Trophoblast cell (in vitro differentiated cells and primary cell): ENCODE data around the gene FBN3.

Source experiments
- DNase-seq, 2 donors: peaks; one replicate each; pipeline ENCODE4 v3.0.0-alpha.2; 2016
- H2AFZ ChIP-seq: 2 replicates; pipeline ENCODE4 v1.6.1; 2013; ENCODE audit warnings: low read length, moderate library complexity, mild to moderate bottlenecking; ENCODE audit not compliant: insufficient read depth, poor library complexity
- H2AK5ac ChIP-seq: 2 replicates; pipeline ENCODE4 v1.6.1; 2013; ENCODE audit warnings: mild to moderate bottlenecking, low read length
- H2BK120ac ChIP-seq: 2 replicates; pipeline ENCODE4 v1.6.1; 2013; ENCODE audit warnings: low read length, mild to moderate bottlenecking, moderate library complexity; ENCODE audit not compliant: insufficient read depth, poor library complexity
- H2BK12ac ChIP-seq: 2 replicates; pipeline ENCODE4 v1.6.1; 2013; ENCODE audit warnings: mild to moderate bottlenecking, low read length, moderate library complexity
- H2BK5ac ChIP-seq: 2 replicates; pipeline ENCODE4 v1.6.1; 2013; ENCODE audit warnings: low read length, low read depth, moderate library complexity, mild to moderate bottlenecking; ENCODE audit not compliant: poor library complexity
- H3K14ac ChIP-seq: 2 replicates; pipeline ENCODE4 v1.6.1; 2013; ENCODE audit warnings: mild to moderate bottlenecking, low read length
- H3K18ac ChIP-seq: 2 replicates; pipeline ENCODE4 v1.6.1; 2013; ENCODE audit warnings: mild to moderate bottlenecking, low read length
- H3K23ac ChIP-seq: 2 replicates; pipeline ENCODE4 v1.6.1; 2013; ENCODE audit warnings: low read length
- H3K27ac ChIP-seq: 2 replicates; pipeline ENCODE4 v1.5.1; 2013; ENCODE audit warnings: low read depth, mild to moderate bottlenecking, inconsistent platforms, low read length, moderate library complexity
- H3K27me3 ChIP-seq: 2 replicates; pipeline ENCODE4 v1.6.1; 2013; ENCODE audit warnings: inconsistent platforms, mild to moderate bottlenecking, low read length, moderate library complexity; ENCODE audit not compliant: insufficient read depth
- H3K36me3 ChIP-seq, 2 experiments: 1 replicate in 1 of 2; 2 replicates in 1 of 2; pipeline ENCODE4 v1.6.1; 2013; ENCODE audit warnings: low read length in 2 of 2, mild to moderate bottlenecking in 2 of 2, moderate library complexity in 1 of 2; ENCODE audit not compliant: insufficient read depth in 2 of 2, control insufficient read depth in 1 of 2
- H3K4ac ChIP-seq: 2 replicates; pipeline ENCODE4 v1.6.1; 2013; ENCODE audit warnings: low read depth, mild to moderate bottlenecking, low read length, moderate library complexity
- H3K4me1 ChIP-seq, 2 experiments: 1 replicate in 1 of 2; 2 replicates in 1 of 2; pipeline ENCODE4 v1.6.1; 2013; ENCODE audit warnings: low read length in 2 of 2, mild to moderate bottlenecking in 2 of 2, moderate library complexity in 1 of 2; ENCODE audit not compliant: insufficient read depth in 2 of 2, control insufficient read depth in 1 of 2
- H3K4me2 ChIP-seq: 2 replicates; pipeline ENCODE4 v1.6.1; 2013; ENCODE audit warnings: inconsistent platforms, mild to moderate bottlenecking, low read length, moderate library complexity
- H3K4me3 ChIP-seq: 2 replicates; pipeline ENCODE4 v1.5.1; 2013; ENCODE audit warnings: mild to moderate bottlenecking, low read depth, low read length, inconsistent platforms
- H3K79me1 ChIP-seq: one replicate; pipeline ENCODE4 v1.6.1; 2013; ENCODE audit warnings: low read length
- H3K79me2 ChIP-seq: 2 replicates; pipeline ENCODE4 v1.6.1; 2013; ENCODE audit warnings: low read length, mild to moderate bottlenecking; ENCODE audit not compliant: control insufficient read depth, insufficient read depth, poor library complexity
- H3K9ac ChIP-seq: 2 replicates; pipeline ENCODE4 v1.6.1; 2013; ENCODE audit warnings: mild to moderate bottlenecking, low read length
- H3K9me3 ChIP-seq: 2 replicates; pipeline ENCODE4 v1.6.1; 2013; ENCODE audit warnings: low read depth, mild to moderate bottlenecking, control low read depth, inconsistent platforms, low read length; ENCODE audit not compliant: insufficient read depth
- H4K12ac ChIP-seq: 2 replicates; pipeline ENCODE4 v1.6.1; 2013; ENCODE audit warnings: low read depth, mild to moderate bottlenecking, low read length, moderate library complexity
- H4K8ac ChIP-seq: 2 replicates; pipeline ENCODE4 v1.6.1; 2013; ENCODE audit warnings: low read depth, mild to moderate bottlenecking, low read length, moderate library complexity
- H4K91ac ChIP-seq: one replicate; pipeline ENCODE4 v1.6.1; 2013; ENCODE audit warnings: low read depth, mild to moderate bottlenecking, low read length, moderate library complexity
- WGBS: extraction: QIAGEN DNeasy Blood & Tissue Kit; methylation state at CpG from one replicate; pipeline ENCODE4 v1.1.7; 2013; ENCODE audit warnings: missing lambda C conversion rate; ENCODE audit not compliant: insufficient read length, insufficient coverage; ENCODE audit errors: extremely low coverage; 5-methylcytosine and 5-hydroxymethylcytosine counted together

The FBN3 gene

DNA sequence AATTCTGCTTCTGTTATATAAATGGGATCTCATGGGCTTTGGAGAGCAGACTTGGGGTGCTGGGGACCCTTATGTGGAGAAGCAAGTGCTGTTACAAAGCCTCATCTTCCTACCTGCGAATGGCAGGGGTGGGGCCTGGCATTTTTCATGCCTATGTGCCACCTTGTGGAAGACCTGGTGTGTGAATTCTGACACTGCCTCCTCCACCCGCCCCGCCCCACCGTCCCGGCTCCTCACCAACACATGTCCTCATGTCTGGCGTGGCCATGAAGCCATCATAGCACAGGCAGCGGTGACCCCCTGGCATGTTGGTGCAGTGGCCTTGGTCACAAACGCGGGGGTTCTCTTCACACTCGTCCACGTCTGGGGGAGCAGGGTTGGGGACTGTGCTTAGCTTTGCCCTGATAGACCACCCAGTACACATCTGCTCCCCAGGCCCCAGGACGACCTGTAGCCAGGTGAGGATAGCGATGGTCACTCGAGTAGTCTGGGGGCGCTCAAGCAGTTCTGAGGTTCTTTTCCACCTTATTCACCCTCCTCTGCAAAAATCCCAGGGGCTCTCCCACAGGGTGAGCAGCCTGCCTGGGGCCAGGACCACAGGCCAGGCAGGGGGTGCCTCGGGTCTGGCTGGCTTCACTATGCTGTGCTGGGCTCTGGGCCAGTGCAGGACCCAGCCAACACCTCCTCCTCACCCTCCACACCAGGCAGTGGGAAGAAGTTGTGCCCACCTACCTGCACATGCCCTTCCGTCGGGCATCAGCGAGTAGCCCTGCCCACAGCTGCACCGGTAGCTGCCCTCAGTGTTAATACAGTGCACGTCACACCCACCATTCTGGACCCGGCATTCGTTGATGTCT lies 32.7 kb downstream of the FBN3 start:
- no peak overlapping the region for H2AK5ac ChIP-seq
- no peak overlapping the region for H4K8ac ChIP-seq
- no peak overlapping the region for H3K4ac ChIP-seq
- H3K27ac ChIP-seq: no peak overlapping the region
- H2BK120ac ChIP-seq: no peak overlapping the region
- DNase-seq: no peak
- no peaks in the 10 kb centered on the region for H3K79me2 ChIP-seq
- no peak overlapping the region for H2BK5ac ChIP-seq
- H3K18ac ChIP-seq: no peak overlapping the region
- WGBS: no CpG with 5 or more reads among the region's 23 CpGs
- H3K14ac ChIP-seq: no peak overlapping the region
- no peak overlapping the region for H4K12ac ChIP-seq
- H3K4me3 ChIP-seq: no peak overlapping the region
- peaks cover 3% of the 10 kb centered on the region for H3K9me3 ChIP-seq
- H3K4me2 ChIP-seq: no peak overlapping the region
- H3K27me3 ChIP-seq: no peaks in the 10 kb centered on the region
- no peak overlapping the region for H2AFZ ChIP-seq
- no peak overlapping the region for H3K9ac ChIP-seq
- no peaks in the 10 kb centered on the region for H3K79me1 ChIP-seq
- no peak overlapping the region for H4K91ac ChIP-seq
- H3K36me3 ChIP-seq: peaks cover 6 to 11% of the 10 kb centered on the region in 2 experiments
- H3K23ac ChIP-seq: no peak overlapping the region
- no peaks in the 10 kb centered on the region for H3K4me1 ChIP-seq
- H2BK12ac ChIP-seq: no peak overlapping the region

DNA sequence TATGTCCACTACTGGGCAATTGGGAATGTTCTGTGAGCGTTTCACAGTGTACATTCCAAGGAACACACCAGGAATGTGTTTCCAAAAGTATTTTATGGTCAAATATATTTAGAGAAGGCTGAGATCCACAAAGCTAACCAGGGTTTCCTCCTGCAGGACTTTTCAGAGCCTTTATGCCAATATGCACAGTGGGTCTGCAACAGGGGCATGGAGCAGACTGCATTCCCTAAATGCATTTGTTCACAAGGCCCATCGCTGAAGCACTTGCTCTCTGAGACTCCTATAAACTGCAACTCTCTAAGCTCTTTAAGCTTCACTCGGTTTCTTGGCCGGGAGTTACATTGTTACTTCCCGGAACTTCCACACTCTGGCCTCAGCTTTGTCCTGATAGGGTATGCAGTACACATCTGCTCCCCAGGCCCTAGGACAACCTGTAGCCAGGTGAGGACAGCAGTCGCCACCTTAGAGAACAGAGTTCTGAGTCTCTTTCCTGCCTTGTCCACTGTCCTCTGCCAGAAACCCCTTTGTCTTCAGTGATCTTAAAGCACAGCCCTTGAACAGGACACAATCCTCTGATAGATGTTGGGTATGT lies 33.5 kb downstream of the FBN3 start:
- no peak overlapping the region for H3K9ac ChIP-seq
- H3K23ac ChIP-seq: no peak overlapping the region
- H2BK5ac ChIP-seq: no peak overlapping the region
- no peaks in the 10 kb centered on the region for H3K4me1 ChIP-seq
- no peak overlapping the region for H3K14ac ChIP-seq
- H3K27ac ChIP-seq: no peak overlapping the region
- H4K12ac ChIP-seq: no peak overlapping the region
- H3K4me3 ChIP-seq: no peak overlapping the region
- H3K36me3 ChIP-seq: peaks cover 9 to 12% of the 10 kb centered on the region in 2 experiments
- no peak overlapping the region for H2AFZ ChIP-seq
- no peaks in the 10 kb centered on the region for H3K79me1 ChIP-seq
- no peak overlapping the region for H4K91ac ChIP-seq
- H3K4ac ChIP-seq: no peak overlapping the region
- peaks cover 3% of the 10 kb centered on the region for H3K9me3 ChIP-seq
- no peak overlapping the region for H3K18ac ChIP-seq
- H3K79me2 ChIP-seq: no peaks in the 10 kb centered on the region
- H3K27me3 ChIP-seq: no peaks in the 10 kb centered on the region
- H2AK5ac ChIP-seq: no peak overlapping the region
- no peak for DNase-seq
- H3K4me2 ChIP-seq: no peak overlapping the region
- WGBS: no CpG with 5 or more reads among the region's 6 CpGs
- H4K8ac ChIP-seq: no peak overlapping the region
- no peak overlapping the region for H2BK12ac ChIP-seq
- H2BK120ac ChIP-seq: no peak overlapping the region

DNA sequence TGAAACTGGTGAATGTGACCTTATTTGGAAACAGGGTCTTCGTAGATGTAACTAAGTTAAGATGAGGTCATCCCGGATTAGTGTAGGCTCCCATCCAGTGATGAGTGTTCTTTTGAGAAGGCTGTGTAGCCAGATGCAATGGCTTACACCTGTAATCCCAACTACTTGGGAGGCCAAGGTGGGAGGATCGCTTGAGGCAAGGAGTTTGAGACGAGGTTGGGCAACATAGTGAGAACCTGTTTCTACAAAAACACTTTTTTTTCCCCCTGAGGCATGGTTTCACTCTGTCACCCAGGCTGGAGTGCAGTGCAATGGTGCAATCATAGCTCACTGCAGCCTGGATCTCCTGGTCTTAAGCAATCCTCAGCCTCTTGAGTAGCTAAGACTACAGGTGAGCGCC lies 36.4 kb downstream of the FBN3 start:
- Histone ChIP-seq H3K4me1 (no peaks in the 10 kb centered on the region), H3K9me3 (peaks cover 2% of the 10 kb centered on the region), H3K23ac (no peak overlapping the region), H4K8ac (no peak overlapping the region), H2AK5ac (no peak overlapping the region), H3K18ac (no peak overlapping the region), H3K79me1 (no peaks in the 10 kb centered on the region), H3K14ac (no peak overlapping the region), H3K9ac (no peak overlapping the region), H2BK12ac (no peak overlapping the region), H3K4me3 (no peak overlapping the region), H3K27me3 (no peaks in the 10 kb centered on the region), H2AFZ (no peak overlapping the region), H4K91ac (no peak overlapping the region), H3K4me2 (no peak overlapping the region), H3K36me3 (peaks cover 12 to 29% of the 10 kb centered on the region in 2 experiments), H3K4ac (no peak overlapping the region), H2BK5ac (no peak overlapping the region), H3K79me2 (no peaks in the 10 kb centered on the region), H4K12ac (no peak overlapping the region), H2BK120ac (no peak overlapping the region), H3K27ac (no peak overlapping the region)
- WGBS: no CpG with 5 or more reads among the region's 5 CpGs
- peak; percentile 92 to 98 for DNase-seq

GRCh38 chr19:8111376-8111775 lies 38.0 kb downstream of the FBN3 start:
- no peak overlapping the region for H2AK5ac ChIP-seq
- no peaks in the 10 kb centered on the region for H3K79me2 ChIP-seq
- WGBS: no CpG with 5 or more reads among the region's 16 CpGs

More at GRCh38 chr19:8111376-8111775, 38.0 kb downstream of the FBN3 start:
- Histone ChIP-seq H3K27ac (no peak overlapping the region), H2AFZ (no peak overlapping the region), H3K23ac (no peak overlapping the region), H3K4me3 (no peak overlapping the region), H3K18ac (no peak overlapping the region), H3K4me1 (no peaks in the 10 kb centered on the region), H3K4ac (no peak overlapping the region), H4K91ac (no peak overlapping the region), H2BK5ac (no peak overlapping the region), H3K4me2 (no peak overlapping the region), H3K36me3 (peaks cover 6 to 32% of the 10 kb centered on the region in 2 experiments), H3K79me1 (no peaks in the 10 kb centered on the region), H4K12ac (no peak overlapping the region), H3K9ac (no peak overlapping the region), H3K9me3 (no peaks in the 10 kb centered on the region), H3K14ac (no peak overlapping the region), H2BK12ac (no peak overlapping the region), H2BK120ac (no peak overlapping the region), H4K8ac (no peak overlapping the region), H3K27me3 (no peaks in the 10 kb centered on the region)
- no peak for DNase-seq
